ENCODE data around the gene MCM5.
"Not testable (repeated sequence)": the region's sequence is repeated elsewhere in the genome, so short reads cannot be mapped to it uniquely, and the experiment has no call there.

MCM5 gene

GRCh38 chr22:35434061-35434710 is 34.2 kb downstream of the MCM5 start:
- DNase-seq: no peak

- no peak for DNase-seq
Observed at GRCh38 chr22:35435201-35435740, 35.3 kb downstream of the MCM5 start.

GRCh38 chr22:35436421-35436820 is 36.5 kb downstream of the MCM5 start:
- no peak for DNase-seq

GRCh38 chr22:35437049-35437448 is 37.1 kb downstream of the MCM5 start:
- no peak for DNase-seq

GRCh38 chr22:35438673-35439364 is 38.9 kb downstream of the MCM5 start:
- not testable (repeated sequence) for DNase-seq

- no peak for DNase-seq
Observed at GRCh38 chr22:35439365-35439717, 39.4 kb downstream of the MCM5 start.

- DNase-seq: no peak
Observed at GRCh38 chr22:35440129-35440528, 40.2 kb downstream of the MCM5 start.

- no peak for DNase-seq
Observed at GRCh38 chr22:35441489-35442100, 41.7 kb downstream of the MCM5 start.

GRCh38 chr22:35442471-35442870 is 42.5 kb downstream of the MCM5 start:
- DNase-seq: no peak

GRCh38 chr22:35443338-35443737 is 43.4 kb downstream of the MCM5 start:
- DNase-seq: no peak

- DNase-seq: no peak
Observed at GRCh38 chr22:35443790-35444684, 44.1 kb downstream of the MCM5 start.

- DNase-seq: no peak
Observed at GRCh38 chr22:35444685-35445399, 44.9 kb downstream of the MCM5 start.

- DNase-seq: no peak
Observed at GRCh38 chr22:35445933-35446332, 46.0 kb downstream of the MCM5 start.

GRCh38 chr22:35446365-35446764 is 46.4 kb downstream of the MCM5 start:
- no peak for DNase-seq

- DNase-seq: no peak
Observed at GRCh38 chr22:35448523-35448922, 48.6 kb downstream of the MCM5 start.

GRCh38 chr22:35449829-35450689 is 50.1 kb downstream of the MCM5 start:
- DNase-seq: no peak

GRCh38 chr22:35450824-35451569 is 51.1 kb downstream of the MCM5 start:
- no peak for DNase-seq

GRCh38 chr22:35451592-35451991 is 51.7 kb downstream of the MCM5 start:
- no peak for DNase-seq

GRCh38 chr22:35452351-35452781 is 52.4 kb downstream of the MCM5 start:
- no peak for DNase-seq
